ENCODE data around the gene PPP3R1. TPM values are rescaled to one million over a fixed set of nuclear protein-coding genes. Genes with fewer than 3 reads are reported as not detected.

PPP3R1 gene
- total and polyA plus RNA-seq, 9 of the 15 experiments (the other 6 are each of a cell fraction or from before 2014, with no cell fraction given): 3.7 to 70.0 (median 24.8) TPM

DNA sequence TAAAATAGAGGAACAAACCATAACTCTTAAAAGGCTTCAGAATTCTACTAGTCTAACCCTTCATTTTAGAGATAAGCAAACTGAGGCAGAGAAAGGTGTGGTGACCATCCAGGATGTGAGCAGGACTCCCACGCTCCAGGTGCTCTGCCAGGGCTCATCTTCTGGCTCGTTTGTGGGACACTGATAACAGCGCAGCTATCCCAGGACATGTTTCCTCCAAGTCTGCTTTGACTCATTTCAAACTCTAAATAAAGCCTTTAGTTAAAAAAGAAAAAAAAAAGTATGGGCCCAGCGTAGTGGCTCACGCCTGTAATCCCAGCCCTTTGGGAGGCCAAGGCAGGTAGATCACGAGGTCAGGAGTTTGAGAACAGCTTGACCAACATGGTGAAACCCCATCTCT is 39.0 kb upstream of the PPP3R1 start (continued):
- TF ChIP-seq, protein P1, sequence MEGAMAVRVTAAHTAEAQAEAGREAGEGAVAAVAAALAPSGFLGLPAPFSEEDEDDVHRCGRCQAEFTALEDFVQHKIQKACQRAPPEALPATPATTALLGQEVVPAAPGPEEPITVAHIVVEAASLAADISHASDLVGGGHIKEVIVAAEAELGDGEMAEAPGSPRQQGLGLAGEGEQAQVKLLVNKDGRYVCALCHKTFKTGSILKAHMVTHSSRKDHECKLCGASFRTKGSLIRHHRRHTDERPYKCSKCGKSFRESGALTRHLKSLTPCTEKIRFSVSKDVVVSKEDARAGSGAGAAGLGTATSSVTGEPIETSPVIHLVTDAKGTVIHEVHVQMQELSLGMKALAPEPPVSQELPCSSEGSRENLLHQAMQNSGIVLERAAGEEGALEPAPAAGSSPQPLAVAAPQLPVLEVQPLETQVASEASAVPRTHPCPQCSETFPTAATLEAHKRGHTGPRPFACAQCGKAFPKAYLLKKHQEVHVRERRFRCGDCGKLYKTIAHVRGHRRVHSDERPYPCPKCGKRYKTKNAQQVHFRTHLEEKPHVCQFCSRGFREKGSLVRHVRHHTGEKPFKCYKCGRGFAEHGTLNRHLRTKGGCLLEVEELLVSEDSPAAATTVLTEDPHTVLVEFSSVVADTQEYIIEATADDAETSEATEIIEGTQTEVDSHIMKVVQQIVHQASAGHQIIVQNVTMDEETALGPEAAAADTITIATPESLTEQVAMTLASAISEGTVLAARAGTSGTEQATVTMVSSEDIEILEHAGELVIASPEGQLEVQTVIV (CRISPR knock-in tag; IDR thresholded peaks at IDR 0.05; ENCODE audit: borderline replicate concordance): no peak
- TF ChIP-seq NCOR1 (IDR thresholded peaks at IDR 0.05) (0 out of 2 replicates have a peak, but pooled peaks have one; percentile 26), ZNF695 (CRISPR knock-in tag; IDR thresholded peaks at IDR 0.05) (no peak), HNRNPUL1 (IDR thresholded peaks at IDR 0.05; ENCODE audit: low read length) (no peak), YBX1 (IDR thresholded peaks at IDR 0.05) (no peak), FOSL1 (tag; conservative IDR thresholded peaks at IDR 0.05) (0 out of 2 replicates have a peak, but pooled peaks have one; percentile 26), SREBF1 (IDR thresholded peaks at IDR 0.05; ENCODE audit: borderline replicate concordance, low read depth, low read length) (no peak), TEAD4 (IDR thresholded peaks at IDR 0.05; ENCODE audit: low read length) (peak; percentile 54), TEAD4 (CRISPR knock-in tag; IDR thresholded peaks at IDR 0.05; ENCODE audit: borderline replicate concordance) (no peak), HMG20A (CRISPR knock-in tag; conservative IDR thresholded peaks at IDR 0.05) (no peak), GATA2 (CRISPR knock-in tag; IDR thresholded peaks at IDR 0.05) (no peak), ZNF778 (CRISPR knock-in tag; IDR thresholded peaks at IDR 0.05) (no peak), HNRNPLL (IDR thresholded peaks at IDR 0.05; ENCODE audit: low read depth, low read length, poor library complexity, severe bottlenecking) (no peak), PCBP1 (IDR thresholded peaks at IDR 0.05; ENCODE audit: low read depth, low read length, poor library complexity, severe bottlenecking) (no peak), ZFP36 (IDR thresholded peaks at IDR 0.05; ENCODE audit: low read depth, low read length, partially characterized antibody) (no peak), SMARCB1 (IDR thresholded peaks at IDR 0.05; ENCODE audit: insufficient read length, low read depth) (no peak), GATAD2B (IDR thresholded peaks at IDR 0.05; ENCODE audit: borderline replicate concordance) (no peak), CC2D1A (IDR thresholded peaks at IDR 0.05) (no peak), ARID2 (IDR thresholded peaks at IDR 0.05) (no peak)
- TF ChIP-seq, protein P2, sequence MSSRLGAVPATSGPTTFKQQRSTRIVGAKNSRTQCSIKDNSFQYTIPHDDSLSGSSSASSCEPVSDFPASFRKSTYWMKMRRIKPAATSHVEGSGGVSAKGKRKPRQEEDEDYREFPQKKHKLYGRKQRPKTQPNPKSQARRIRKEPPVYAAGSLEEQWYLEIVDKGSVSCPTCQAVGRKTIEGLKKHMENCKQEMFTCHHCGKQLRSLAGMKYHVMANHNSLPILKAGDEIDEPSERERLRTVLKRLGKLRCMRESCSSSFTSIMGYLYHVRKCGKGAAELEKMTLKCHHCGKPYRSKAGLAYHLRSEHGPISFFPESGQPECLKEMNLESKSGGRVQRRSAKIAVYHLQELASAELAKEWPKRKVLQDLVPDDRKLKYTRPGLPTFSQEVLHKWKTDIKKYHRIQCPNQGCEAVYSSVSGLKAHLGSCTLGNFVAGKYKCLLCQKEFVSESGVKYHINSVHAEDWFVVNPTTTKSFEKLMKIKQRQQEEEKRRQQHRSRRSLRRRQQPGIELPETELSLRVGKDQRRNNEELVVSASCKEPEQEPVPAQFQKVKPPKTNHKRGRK (tag; IDR thresholded peaks at IDR 0.05): no peak

All from K562 (cell line).